Body of pancreas (tissue), 4 donors: ENCODE data around the gene POLR3K.

Source experiments
- CTCF ChIP-seq, 7 experiments: fragments of 450-650 bp in 4 of 7; fragments of 200-600 bp in 3 of 7; sonication (generic) in 3 of 7; IDR thresholded peaks; one replicate each; pipeline ENCODE4 v1.5.1; 2016 to 2019; ENCODE audit warnings: antibody characterized with exemption in 7 of 7
- POLR2A ChIP-seq, 3 donors: fragments of 450-650 bp; IDR thresholded peaks; one replicate each; pipeline ENCODE4 v1.6.1; 2016; ENCODE audit warnings: antibody characterized with exemption in 3 of 3, mild to moderate bottlenecking in 2 of 3

DNA sequence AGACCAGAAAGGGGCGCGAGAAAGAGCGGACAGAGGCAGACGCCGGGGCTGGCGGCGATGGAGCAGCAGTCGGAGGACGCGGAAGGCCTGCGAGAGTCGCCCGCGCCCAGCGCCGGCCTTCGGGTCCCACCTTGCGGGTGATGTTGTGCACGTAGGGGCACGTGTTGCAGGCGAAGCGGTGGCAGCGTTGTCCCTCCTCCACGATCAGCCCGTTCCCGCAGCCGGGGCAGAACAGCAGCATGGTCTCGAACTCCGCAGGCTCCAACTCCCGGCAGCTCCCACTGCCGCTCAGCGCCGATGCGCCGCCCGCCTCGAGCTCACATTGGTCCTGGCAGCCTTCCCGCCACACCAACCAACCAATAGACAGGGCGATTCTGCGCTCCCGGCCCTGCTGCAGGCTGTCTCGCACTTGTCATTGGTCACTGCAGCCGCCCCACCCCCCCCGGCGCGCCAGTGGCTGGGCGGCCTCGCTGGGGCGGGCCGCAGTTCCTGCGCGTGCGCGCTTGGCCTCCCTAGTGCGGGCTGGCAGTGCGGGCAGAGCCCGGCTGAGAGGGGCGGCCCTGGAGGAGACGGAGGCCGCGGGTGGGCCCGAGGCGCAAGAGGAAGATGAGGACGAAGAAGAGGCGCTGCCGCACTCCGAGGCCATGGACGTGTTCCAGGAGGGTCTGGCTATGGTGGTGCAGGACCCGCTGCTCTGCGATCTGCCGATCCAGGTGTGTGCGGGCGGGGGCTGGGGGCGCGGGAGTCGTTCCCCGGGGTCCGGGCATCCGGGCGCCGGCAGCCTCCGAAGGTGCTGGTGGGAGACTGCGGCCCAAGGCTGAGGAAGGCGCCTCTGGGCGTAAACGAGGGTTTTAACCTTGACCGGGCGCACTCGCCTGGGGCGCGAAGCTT, at the start of gene POLR3K, which contains the start of gene SNRNP25:
- TF ChIP-seq CTCF (IDR thresholded peaks at IDR 0.05) (no peak), POLR2A (IDR thresholded peaks at IDR 0.05) (peak; percentile 42 to 77 (median 73))
